ENCODE data around the gene PPP2R5C. TPM values are rescaled to one million over a fixed set of nuclear protein-coding genes. Genes with fewer than 3 reads are reported as not detected.

The PPP2R5C gene
- total RNA-seq, 1 experiment from 2014 or later: 89.9 TPM

DNA sequence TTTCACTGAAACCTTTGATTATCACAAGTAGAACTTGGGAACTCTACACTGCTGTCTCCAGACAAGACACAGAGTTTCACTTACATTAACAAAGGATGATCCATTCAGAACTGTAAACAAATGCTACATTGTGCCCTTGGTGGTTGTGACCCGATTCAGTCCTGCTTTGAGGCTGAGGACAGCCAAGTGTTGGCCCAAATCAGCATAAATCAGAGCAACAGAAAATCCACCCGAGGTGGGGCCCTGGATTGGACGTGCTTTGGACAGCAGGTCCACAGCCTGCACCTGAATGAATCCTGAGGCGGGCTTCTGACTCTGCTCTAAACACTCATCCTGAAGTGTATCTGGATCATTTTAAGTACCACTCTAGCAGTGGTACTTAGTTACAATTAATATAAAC lies 68.8 kb downstream of the PPP2R5C start:
- no peak for ATAC-seq

DNA sequence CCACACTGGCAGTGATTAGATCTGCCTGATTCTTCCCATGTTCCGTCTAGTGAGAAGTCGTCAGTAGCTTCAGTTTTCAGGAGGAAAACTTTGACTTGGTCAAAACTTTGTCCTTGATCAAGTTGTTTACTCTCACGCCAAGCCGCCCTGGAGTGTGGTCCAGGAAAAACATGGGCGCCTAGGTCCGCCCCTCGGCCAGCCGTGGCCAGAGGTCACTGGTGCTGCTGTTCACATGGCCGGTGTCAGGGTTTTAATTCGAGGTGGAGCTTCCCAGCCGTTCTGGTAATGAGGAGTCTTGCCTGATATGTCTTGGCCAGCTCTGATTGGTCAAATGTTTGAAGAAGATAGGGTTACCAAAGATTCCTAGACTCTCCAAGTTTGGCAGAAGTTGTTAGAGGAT lies 71.5 kb downstream of the PPP2R5C start:
- Mint-ChIP-seq H3K36me3 (no peaks in the 10 kb centered on the region), H3K27ac (peak overlapping the region; percentile 61), H3K4me1 (peaks cover 14% of the 10 kb centered on the region), H3K9me3 (no peaks in the 10 kb centered on the region), H3K4me3 (no peak overlapping the region), H3K27me3 (ENCODE audit: low read depth) (no peaks in the 10 kb centered on the region)
- POLR2A ChIA-PET: interaction anchor here (0.8 kb wide), 1 partner anchor 23 kb away, joined by 3 read pairs; no protein-coding TSS in a partner anchor
- CTCF ChIA-PET: no interaction called here
- DNase-seq (ENCODE audit: low spot score): no peak
- peak; percentile 52 for ATAC-seq
- TF ChIP-seq ZNF317 (CRISPR knock-in tag; IDR thresholded peaks at IDR 0.05; ENCODE audit: borderline replicate concordance, low read depth) (no peak), RELA (CRISPR knock-in tag; IDR thresholded peaks at IDR 0.05; ENCODE audit: borderline replicate concordance) (no peak), ATF1 (CRISPR knock-in tag; IDR thresholded peaks at IDR 0.05) (no peak), JUN (CRISPR knock-in tag; IDR thresholded peaks at IDR 0.05) (no peak), E2F4 (CRISPR knock-in tag; IDR thresholded peaks at IDR 0.05; ENCODE audit: borderline replicate concordance, low read depth) (no peak), CREM (CRISPR knock-in tag; IDR thresholded peaks at IDR 0.05) (no peak), ATF3 (CRISPR knock-in tag; conservative IDR thresholded peaks at IDR 0.05) (no peak), GTF2I (CRISPR knock-in tag; conservative IDR thresholded peaks at IDR 0.05) (no peak), CREB1 (CRISPR knock-in tag; IDR thresholded peaks at IDR 0.05) (no peak), HMGA2 (CRISPR knock-in tag; IDR thresholded peaks at IDR 0.05) (no peak), NR1H2 (CRISPR knock-in tag; IDR thresholded peaks at IDR 0.05) (no peak), ZNF396 (CRISPR knock-in tag; IDR thresholded peaks at IDR 0.05; ENCODE audit: borderline replicate concordance) (no peak), ESRRA (CRISPR knock-in tag; IDR thresholded peaks at IDR 0.05; ENCODE audit: borderline replicate concordance) (no peak), ARID4B (CRISPR knock-in tag; IDR thresholded peaks at IDR 0.05; ENCODE audit: borderline replicate concordance) (no peak), ZBTB21 (CRISPR knock-in tag; IDR thresholded peaks at IDR 0.05; ENCODE audit: borderline replicate concordance) (no peak), CDX4 (CRISPR knock-in tag; IDR thresholded peaks at IDR 0.05; ENCODE audit: borderline replicate concordance) (no peak)
- TF ChIP-seq, protein P1, sequence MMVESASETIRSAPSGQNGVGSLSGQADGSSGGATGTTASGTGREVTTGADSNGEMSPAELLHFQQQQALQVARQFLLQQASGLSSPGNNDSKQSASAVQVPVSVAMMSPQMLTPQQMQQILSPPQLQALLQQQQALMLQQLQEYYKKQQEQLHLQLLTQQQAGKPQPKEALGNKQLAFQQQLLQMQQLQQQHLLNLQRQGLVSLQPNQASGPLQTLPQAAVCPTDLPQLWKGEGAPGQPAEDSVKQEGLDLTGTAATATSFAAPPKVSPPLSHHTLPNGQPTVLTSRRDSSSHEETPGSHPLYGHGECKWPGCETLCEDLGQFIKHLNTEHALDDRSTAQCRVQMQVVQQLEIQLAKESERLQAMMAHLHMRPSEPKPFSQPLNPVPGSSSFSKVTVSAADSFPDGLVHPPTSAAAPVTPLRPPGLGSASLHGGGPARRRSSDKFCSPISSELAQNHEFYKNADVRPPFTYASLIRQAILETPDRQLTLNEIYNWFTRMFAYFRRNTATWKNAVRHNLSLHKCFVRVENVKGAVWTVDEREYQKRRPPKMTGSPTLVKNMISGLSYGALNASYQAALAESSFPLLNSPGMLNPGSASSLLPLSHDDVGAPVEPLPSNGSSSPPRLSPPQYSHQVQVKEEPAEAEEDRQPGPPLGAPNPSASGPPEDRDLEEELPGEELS (CRISPR knock-in tag; IDR thresholded peaks at IDR 0.05): no peak
- TF ChIP-seq, protein P2, sequence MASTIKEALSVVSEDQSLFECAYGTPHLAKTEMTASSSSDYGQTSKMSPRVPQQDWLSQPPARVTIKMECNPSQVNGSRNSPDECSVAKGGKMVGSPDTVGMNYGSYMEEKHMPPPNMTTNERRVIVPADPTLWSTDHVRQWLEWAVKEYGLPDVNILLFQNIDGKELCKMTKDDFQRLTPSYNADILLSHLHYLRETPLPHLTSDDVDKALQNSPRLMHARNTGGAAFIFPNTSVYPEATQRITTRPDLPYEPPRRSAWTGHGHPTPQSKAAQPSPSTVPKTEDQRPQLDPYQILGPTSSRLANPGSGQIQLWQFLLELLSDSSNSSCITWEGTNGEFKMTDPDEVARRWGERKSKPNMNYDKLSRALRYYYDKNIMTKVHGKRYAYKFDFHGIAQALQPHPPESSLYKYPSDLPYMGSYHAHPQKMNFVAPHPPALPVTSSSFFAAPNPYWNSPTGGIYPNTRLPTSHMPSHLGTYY (CRISPR knock-in tag; IDR thresholded peaks at IDR 0.05): no peak

More for the DNA sequence above, 68.8 kb downstream of the PPP2R5C start:
- no peak for DNase-seq (ENCODE audit: low spot score)
- Mint-ChIP-seq H3K36me3 (peaks cover 5% of the 10 kb centered on the region; the same call in 1 of the 2 replicates), H3K4me3 (no peak overlapping the region), H3K9me3 (peaks cover 12% of the 10 kb centered on the region), H3K4me1 (peaks cover 11% of the 10 kb centered on the region), H3K27ac (no peak overlapping the region), H3K27me3 (ENCODE audit: low read depth) (no peaks in the 10 kb centered on the region)
- ChIA-PET CTCF (no interaction called here), POLR2A (no interaction called here)
- TF ChIP-seq, protein P3, sequence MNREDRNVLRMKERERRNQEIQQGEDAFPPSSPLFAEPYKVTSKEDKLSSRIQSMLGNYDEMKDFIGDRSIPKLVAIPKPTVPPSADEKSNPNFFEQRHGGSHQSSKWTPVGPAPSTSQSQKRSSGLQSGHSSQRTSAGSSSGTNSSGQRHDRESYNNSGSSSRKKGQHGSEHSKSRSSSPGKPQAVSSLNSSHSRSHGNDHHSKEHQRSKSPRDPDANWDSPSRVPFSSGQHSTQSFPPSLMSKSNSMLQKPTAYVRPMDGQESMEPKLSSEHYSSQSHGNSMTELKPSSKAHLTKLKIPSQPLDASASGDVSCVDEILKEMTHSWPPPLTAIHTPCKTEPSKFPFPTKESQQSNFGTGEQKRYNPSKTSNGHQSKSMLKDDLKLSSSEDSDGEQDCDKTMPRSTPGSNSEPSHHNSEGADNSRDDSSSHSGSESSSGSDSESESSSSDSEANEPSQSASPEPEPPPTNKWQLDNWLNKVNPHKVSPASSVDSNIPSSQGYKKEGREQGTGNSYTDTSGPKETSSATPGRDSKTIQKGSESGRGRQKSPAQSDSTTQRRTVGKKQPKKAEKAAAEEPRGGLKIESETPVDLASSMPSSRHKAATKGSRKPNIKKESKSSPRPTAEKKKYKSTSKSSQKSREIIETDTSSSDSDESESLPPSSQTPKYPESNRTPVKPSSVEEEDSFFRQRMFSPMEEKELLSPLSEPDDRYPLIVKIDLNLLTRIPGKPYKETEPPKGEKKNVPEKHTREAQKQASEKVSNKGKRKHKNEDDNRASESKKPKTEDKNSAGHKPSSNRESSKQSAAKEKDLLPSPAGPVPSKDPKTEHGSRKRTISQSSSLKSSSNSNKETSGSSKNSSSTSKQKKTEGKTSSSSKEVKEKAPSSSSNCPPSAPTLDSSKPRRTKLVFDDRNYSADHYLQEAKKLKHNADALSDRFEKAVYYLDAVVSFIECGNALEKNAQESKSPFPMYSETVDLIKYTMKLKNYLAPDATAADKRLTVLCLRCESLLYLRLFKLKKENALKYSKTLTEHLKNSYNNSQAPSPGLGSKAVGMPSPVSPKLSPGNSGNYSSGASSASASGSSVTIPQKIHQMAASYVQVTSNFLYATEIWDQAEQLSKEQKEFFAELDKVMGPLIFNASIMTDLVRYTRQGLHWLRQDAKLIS (CRISPR knock-in tag; IDR thresholded peaks at IDR 0.05; ENCODE audit: borderline replicate concordance): no peak
- TF ChIP-seq ZNF121 (CRISPR knock-in tag; IDR thresholded peaks at IDR 0.05): no peak

Data from WTC11 (cell line).